DMS153 (cell line): Measurements from ENCODE around the gene NUP155.
A peak's percentile ranks its signal among the peaks of the same experiment; 100 is the strongest.
"Not testable (repeated sequence)": the region's sequence is repeated elsewhere in the genome, so short reads cannot be mapped to it uniquely, and the experiment has no call there.

ENCODE experiments used
- DNase-seq: peaks from one replicate; lab custom pipeline; 2025; lab: John Stamatoyannopoulos, UW

The NUP155 gene

DNA sequence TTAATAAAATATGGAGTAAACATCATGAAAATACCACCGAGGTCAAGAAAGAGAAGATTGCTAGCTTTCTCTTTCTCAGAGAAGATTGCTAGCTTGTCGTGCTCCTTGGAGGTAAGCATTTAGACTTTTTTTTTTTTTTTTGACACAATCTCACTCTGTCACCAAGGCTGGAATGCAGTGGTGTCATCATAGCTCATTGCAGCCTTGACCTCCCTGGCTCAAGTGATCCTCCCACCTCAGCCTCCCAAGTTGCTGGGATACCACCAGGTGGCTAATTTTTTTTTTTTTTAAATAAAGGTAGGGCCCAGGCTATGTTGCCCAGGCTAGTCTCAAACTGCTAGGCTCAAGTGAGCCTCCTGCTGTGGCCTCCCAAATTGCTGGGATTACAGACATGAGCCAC, 95.4 kb downstream of the NUP155 start:
- no peak for DNase-seq

DNA sequence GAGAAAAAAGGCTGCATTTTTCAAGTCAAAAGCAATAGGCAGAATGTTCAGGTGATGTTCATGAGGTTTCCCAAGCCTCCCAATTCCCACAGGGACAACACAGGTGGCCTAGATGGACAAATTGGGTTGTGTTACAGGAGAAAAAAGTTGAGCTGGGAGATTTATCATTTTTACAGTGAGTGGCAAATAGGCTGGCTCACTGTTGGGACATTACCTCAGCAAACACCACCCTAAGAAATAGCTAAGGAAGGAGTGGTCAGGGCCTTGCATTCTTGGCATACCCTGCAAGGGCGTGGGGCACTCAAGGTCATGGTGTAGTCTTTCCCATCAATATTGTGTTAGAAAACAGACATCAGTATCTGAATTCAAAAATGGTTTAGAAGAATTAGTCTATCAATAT, 98.4 kb downstream of the NUP155 start:
- no peak for DNase-seq

DNA sequence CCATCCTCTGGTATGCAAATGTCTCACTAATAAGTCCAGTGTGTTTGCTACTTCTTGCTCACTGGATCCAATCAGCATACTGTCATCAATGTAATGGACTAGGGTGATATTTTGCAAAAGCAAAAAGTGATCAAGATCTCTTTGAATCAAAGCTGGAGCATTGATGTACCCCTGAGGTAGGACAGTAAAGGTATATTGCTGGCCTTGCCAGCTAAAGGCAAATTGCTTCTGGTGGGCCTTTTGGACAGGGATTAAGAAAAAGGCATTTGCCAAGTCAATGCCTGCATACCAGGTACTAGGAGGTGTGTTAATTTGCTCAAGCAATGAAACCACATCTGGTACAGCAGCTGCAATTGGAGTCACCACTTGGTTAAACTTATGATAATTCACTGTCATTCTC, 102.8 kb downstream of the NUP155 start:
- not testable (repeated sequence) for DNase-seq

DNA sequence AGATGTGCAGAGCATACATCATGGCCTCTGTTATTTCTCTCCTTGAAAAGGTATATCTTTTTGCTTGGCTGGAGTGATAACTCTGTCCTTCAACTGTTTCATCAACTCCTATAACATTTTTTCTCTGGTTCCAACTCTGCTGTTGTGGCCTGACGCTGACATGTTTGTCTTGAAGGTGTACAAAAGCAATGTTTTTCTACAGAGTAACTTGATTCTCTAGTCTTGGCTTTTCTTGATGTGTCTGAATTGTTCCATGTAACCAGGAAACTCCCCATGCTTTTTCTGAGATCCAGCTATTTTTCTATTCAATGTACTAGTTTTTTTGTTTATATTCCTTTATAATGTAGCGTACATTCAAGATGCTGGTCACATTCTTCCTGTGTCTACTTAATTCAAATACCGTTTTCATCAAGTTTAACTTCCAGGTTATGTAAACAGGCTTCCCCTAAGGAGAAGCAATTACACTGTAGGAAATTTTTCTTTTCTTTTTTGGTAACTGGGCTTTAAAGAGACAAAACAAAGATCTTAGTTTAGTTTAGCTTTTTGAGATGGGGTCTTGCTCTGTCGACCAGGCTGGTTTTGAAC, 115.0 kb downstream of the NUP155 start:
- DNase-seq = no peak

DNA sequence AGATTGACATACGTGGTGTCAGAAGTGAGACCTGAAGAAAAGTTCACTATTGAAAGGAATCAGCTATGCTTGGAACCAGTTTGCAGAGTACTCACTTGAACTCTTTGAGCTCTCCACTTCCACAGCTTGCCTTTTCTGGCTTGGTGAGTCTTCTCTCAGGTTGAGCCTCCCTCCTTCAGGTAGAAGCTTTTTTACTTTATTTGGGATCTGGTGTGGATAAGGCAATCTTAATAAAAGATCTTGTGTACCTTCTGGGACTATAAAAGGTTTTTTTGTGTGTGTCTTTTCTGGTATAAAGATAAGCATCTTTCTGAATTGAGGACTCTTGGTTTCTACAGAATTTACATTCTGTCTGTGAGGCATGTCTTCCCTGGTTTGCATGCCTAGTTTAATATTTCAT, 116.3 kb downstream of the NUP155 start:
- DNase-seq = no peak

DNA sequence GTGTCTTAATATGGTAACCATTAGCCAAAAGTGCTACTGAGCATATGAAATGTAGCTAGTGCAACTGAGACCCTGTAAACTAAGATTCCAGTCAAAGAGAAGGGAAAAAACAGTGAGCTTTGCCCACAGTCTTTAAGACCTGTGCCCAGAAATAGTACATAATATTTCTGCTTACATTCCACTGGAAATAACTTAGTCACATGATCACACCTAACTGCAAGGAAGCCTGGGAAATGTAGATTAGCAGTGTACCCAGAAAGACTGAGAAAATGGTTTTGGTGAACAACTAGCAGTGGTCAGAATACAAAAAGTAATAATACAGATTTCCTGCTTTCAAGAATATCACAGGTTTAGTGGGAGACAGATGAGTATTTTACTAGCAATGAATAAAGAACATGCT, 119.2 kb downstream of the NUP155 start:
- no peak for DNase-seq

DNA sequence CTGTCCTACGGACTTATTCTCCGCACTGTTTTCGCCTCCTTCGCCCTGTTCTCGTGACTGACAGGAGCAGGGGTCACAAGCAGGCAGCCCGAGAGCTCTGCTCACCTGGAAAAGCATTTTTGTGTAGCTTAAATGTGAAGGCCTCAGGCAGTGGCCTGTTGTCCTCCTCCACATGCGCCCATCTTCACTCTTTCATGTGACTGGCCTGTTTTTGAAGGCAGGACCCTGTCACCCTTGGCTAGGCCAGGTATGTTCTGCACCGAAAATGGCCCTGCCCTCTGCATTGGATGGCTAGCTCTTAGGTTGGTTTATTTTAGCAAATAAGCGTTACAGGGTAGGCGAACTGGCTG, 121.1 kb downstream of the NUP155 start:
- no peak for DNase-seq

DNA sequence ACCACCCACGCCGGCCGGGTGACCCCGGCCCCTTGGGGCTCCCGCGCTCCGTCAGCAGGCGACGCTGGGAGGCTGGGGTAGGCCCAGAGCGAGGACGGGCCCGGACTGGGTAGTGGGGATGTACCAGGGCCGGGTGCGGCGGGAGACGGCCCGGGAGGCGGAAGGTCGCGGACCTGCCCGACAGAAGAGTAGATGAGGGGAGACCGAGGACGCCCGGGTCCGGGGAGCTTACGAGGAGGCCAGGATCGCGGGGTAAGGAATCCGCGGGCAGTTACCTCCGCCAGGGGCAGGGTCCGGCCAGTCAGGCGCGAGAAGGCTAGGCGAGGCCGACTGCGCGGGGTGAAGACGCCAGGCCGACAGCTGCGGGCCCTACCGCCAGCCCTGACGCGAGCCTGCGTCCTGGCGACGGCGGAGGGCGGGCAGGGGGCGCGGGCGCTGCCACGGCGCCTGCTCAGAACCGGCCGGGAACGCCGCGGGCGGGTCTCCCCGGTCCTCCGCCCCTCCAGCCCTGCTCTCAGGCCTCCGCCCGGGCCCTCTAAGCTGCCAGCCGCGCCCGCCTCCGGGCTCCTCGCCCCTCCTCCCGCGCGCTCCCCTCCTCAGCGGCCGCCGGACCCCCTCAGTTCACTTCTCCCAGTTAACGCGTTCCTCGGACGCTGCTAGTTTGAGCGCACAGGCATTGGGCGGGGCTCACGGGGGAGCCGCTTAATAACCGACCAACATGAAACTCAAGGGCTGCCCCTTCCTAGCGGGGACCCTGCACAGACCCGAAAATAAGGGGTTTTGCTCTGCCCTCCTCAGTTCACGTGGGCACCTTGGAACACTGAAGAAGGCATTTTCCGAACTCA, 121.7 kb downstream of the NUP155 start, which contains the start of gene CPLANE1:
TSS of gene CPLANE1 (minus strand) at position 407 of the 845 bp plus-strand sequence. CDS start 1,678 bp downstream, outside the sequence.
- peak; percentile 70 for DNase-seq

DNA sequence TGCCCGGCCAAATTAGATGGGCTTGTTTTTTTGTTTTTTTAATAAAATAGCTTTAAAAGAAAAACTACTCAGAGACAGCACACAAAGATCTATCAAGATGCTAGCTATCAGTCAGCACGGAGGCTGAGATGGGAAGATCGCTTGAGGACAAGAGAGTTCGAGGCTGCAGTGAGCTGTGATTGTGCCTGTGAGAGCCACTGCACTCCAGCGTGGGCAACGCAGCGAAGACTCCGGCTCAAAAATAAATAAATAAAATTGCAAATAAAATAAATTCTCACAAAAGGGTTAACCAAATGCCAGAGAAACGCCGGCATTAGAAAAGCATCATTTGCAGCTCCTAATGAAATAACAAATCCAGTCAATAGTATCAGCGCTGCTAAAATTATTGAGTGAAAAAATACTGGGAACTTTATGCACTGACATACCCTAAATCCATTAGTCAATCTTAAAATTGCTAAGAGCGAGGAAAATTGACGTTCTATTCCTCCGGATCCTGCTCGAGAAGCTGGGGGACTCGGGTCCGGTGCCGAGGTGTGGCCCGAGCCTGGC, 122.4 kb downstream of the NUP155 start:
- DNase-seq = no peak

DNA sequence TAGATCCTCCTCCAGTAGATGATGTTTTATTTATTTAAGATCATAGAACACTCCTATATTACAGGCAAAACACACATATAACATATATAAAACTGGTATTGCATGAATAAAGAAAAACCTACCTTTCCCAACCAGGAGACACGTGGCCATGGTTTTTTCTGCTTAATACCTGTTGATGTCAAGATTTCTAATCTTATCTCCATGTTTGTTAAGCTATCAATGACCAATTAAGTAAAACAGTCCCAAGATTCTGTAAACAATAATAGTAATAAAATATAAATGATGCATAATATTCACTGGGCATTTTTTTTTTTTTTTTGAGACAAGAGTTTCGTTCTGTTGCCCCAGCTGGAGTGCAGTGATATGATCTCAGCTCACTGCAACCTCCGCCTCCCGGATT, 123.4 kb downstream of the NUP155 start:
- DNase-seq = no peak

DNA sequence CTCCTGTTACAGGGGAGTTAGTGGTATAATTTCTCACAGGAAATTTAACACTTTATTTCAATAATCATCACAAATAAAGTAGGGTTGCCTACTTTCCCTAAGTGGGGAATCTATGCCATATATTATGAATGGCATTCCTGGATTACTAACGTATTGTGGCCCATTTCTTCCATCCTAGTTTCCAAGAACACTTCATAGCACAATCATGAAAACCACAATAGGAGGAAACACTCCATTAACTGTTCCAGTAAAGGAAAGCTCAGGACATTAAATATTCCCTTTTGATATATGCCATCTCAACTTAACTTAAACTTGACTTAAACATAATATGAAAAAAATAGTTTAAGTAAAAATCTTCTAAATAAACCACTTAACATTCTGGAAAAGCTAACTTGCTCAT, 123.9 kb downstream of the NUP155 start:
- no peak for DNase-seq
